RKO (cell line): ENCODE data around the gene TLE3.

Experiments
- DNase-seq: peaks from one replicate; pipeline ENCODE4 v3.0.0-alpha.2; 2016; ENCODE audit warnings: low spot score

The TLE3 gene

GRCh38 chr15:70001859-70002258 lies 95.9 kb downstream of the TLE3 start:
- no peak for DNase-seq

GRCh38 chr15:69999392-70000085 lies 98.2 kb downstream of the TLE3 start:
- no peak for DNase-seq

GRCh38 chr15:69998541-69999391 lies 99.0 kb downstream of the TLE3 start:
- no peak for DNase-seq

DNA sequence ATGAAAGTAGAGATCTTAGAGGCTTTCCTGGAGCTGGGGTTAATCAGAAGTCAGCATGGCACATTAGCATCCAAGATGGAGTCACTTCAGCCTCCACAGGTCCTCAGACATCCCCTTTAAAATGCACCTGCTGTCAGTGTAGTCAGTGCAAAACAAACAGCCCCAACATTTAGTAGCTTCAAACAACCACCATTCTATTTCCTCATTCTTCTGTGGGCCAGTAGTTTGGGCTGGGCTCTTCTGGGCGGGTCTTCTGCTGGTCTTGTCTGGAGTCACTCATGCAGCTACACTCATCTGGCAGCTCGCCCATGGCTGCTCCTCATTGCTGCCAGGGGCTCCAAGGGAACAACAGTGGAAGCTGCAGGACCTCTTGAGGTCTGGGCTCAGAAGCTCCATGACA lies 99.9 kb downstream of the TLE3 start:
- DNase-seq: no peak
